ENCODE results near the gene FAM131A. TPM values are rescaled to one million over a fixed set of nuclear protein-coding genes. Genes with fewer than 3 reads are reported as not detected.
A peak's percentile ranks its signal among the peaks of the same experiment; 100 is the strongest.

Gene FAM131A
- total RNA-seq, 1 experiment from 2014 or later, result 12.9 TPM

DNA sequence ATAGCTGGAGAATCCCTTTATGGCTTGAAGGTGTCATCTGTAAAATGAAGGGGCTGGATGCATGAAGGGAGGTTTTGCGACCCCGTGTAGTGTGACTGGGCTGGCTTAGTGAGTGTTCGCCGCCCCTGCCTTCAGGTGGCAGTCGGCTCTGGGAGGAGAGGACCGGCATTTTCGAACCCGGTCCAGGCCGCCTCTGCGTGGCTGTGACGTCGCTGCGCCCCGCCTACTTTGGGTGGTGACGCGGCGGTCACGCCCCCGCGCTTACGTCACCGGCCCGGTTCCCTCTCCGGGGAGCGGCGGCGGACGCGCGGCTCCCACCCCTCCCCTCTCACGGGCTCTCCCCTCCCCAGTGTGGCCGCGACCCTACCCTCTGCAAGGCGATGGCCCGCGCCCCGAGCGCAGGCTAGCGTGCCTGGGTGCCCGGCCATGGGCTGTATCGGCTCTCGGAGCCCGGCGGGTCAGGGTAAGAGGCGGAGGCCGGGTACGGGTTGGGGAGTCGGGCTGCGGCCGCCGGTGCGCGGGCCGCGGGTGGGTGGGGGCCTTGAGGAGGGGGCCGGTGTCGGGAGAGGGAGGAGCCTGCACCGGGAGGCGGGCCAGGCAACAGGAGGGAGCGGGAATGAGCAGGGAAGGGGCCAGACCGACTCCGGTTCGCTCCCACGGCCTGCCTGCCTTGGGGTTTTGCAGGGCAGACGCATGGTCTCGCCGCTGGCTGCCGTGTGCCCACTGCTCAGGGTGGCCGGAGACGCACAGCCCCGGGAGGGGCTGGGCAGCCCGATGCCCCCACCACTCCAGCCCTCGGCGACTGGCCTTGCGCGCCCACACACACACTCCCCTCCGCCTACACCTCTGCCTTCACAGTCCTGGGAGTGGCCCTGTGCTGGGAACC, 1.5 kb upstream of the FAM131A start:
- TSS peak; percentile 2 for BruUV-seq (replicated peaks)
- peaks cover 53% of the 10 kb centered on the region for H3K4me1 Mint-ChIP-seq (ENCODE audit: insufficient read depth, unreplicated experiment)
- intact Hi-C loops (cut with micrococcal nuclease), result loop anchor here (2.0 kb wide), 1 partner anchor 15 kb away; no protein-coding TSS in a partner anchor
- POLR2A ChIA-PET, result interaction anchor here (0.6 to 2.0 kb wide), 7 partner anchors 10 to 430 kb away, joined by 3 to 8 read pairs (median 4); partner anchors contain the start of genes CLCN2 and POLR2H
- peaks cover 54% of the 10 kb centered on the region for H3K36me3 Mint-ChIP-seq (ENCODE audit: insufficient read depth, unreplicated experiment)
- H3K27ac Mint-ChIP-seq (ENCODE audit: low read depth, unreplicated experiment), result peak overlapping the region; percentile 89
- peak; percentile 75 for DNase-seq (ENCODE audit: unreplicated experiment)
- CTCF ChIA-PET, result interaction anchor here (0.6 to 1.4 kb wide), 2 partner anchors 26 to 93 kb away, joined by 3 to 5 read pairs; partner anchors contain the start of genes CLCN2 and POLR2H
- H3K9me3 Mint-ChIP-seq (ENCODE audit: unreplicated experiment), result no peaks in the 10 kb centered on the region
- H3K27me3 Mint-ChIP-seq (ENCODE audit: insufficient read depth, unreplicated experiment), result no peaks in the 10 kb centered on the region
- TF ChIP-seq, protein P1, sequence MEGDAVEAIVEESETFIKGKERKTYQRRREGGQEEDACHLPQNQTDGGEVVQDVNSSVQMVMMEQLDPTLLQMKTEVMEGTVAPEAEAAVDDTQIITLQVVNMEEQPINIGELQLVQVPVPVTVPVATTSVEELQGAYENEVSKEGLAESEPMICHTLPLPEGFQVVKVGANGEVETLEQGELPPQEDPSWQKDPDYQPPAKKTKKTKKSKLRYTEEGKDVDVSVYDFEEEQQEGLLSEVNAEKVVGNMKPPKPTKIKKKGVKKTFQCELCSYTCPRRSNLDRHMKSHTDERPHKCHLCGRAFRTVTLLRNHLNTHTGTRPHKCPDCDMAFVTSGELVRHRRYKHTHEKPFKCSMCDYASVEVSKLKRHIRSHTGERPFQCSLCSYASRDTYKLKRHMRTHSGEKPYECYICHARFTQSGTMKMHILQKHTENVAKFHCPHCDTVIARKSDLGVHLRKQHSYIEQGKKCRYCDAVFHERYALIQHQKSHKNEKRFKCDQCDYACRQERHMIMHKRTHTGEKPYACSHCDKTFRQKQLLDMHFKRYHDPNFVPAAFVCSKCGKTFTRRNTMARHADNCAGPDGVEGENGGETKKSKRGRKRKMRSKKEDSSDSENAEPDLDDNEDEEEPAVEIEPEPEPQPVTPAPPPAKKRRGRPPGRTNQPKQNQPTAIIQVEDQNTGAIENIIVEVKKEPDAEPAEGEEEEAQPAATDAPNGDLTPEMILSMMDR (IDR thresholded peaks at IDR 0.05; ENCODE audit: unreplicated experiment), result no peak
- peak overlapping the region; percentile 84 for H3K4me3 Mint-ChIP-seq (ENCODE audit: unreplicated experiment)

DNA sequence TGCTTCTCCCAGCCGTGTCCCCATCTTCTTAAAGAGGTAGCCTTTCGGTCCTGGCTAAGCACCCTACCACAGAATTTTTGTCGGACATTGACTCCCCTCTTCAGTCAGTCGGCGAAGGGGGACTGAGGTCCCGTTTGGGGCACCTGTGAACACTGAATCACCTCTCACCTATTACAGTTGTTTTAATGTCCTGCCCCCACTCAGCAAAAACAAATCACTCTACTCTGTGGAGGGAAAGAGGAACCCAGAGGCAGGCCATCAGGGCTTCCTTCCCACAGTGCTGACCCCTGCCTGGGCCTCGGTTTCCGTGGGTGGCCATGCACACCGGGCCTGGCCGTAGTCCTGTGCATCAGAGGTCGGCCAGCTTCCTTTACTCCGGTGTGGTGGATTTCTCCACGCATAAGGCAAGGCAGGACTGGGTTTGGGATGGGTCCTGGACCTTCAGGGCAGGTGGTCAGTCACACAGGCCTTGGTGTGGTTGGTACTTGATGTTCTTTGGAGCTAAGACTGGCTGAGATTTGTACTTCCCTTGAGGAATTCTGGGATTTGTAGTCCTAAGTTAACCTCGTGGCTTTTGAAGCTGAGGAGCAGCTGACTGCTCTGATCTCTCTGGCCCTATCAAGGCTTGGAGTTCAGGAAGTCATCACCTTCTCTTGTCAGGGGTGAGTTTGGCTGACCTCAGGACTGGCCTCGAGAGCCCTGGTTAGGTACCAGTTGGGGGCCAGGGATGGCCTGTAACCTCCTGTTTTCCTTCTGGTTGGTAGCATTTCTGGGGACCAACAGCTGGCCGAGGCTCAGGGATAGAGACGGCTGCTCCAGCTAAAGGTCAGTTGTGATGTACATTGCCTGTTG, 627 bp upstream of the FAM131A start:
- Mint-ChIP-seq H3K27ac (ENCODE audit: low read depth, unreplicated experiment) (peak overlapping the region; percentile 89), H3K4me1 (ENCODE audit: insufficient read depth, unreplicated experiment) (peaks cover 48% of the 10 kb centered on the region), H3K9me3 (ENCODE audit: unreplicated experiment) (no peaks in the 10 kb centered on the region), H3K36me3 (ENCODE audit: insufficient read depth, unreplicated experiment) (peaks cover 45% of the 10 kb centered on the region), H3K4me3 (ENCODE audit: unreplicated experiment) (peak overlapping the region; percentile 84), H3K27me3 (ENCODE audit: insufficient read depth, unreplicated experiment) (no peaks in the 10 kb centered on the region)
- ChIA-PET POLR2A (interaction anchor here (0.7 to 2.0 kb wide), 7 partner anchors 9 to 35 kb away, joined by 3 to 8 read pairs (median 3); no protein-coding TSS in a partner anchor), CTCF (interaction anchor here (1.2 to 1.4 kb wide), 2 partner anchors 17 to 25 kb away, joined by 3 to 5 read pairs; partner anchors contain the start of genes CLCN2 and POLR2H)
- TF ChIP-seq, protein P1 (IDR thresholded peaks at IDR 0.05; ENCODE audit: unreplicated experiment), result no peak
- BruUV-seq (replicated peaks), result no TSS peak
- peak; percentile 41 for DNase-seq (ENCODE audit: unreplicated experiment)
- intact Hi-C loops (cut with micrococcal nuclease), result no loop called here

DNA sequence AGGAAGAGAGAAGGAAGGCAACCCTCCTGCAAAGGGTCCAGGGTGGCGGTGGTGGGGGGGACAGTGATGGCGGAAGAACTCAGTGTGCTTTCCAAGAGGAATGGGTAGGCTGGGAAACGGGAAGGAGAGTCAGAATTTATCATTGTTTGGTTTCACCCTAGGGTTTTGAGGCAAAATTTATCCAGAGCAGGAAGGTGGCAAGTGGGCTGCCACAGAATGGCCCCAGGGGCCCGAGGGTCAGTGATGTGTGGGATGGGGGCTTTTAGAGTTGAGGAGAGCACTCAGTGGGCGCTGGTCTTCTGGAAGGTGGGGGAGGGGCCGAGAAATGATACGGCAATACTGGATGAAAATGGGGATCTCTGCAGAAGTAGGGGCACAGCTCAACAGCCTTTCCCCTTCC, 581 bp downstream of the FAM131A start:
- TF ChIP-seq, protein P1 (IDR thresholded peaks at IDR 0.05; ENCODE audit: unreplicated experiment), result no peak
- no peak for DNase-seq (ENCODE audit: unreplicated experiment)
- intact Hi-C loops (cut with micrococcal nuclease), result no loop called here
- peaks cover 38% of the 10 kb centered on the region for H3K4me1 Mint-ChIP-seq (ENCODE audit: insufficient read depth, unreplicated experiment)
- ChIA-PET CTCF (interaction anchor here (2.0 kb wide), 1 partner anchor 17 kb away, joined by 8 read pairs; no protein-coding TSS in a partner anchor), POLR2A (interaction anchor here (1.1 to 2.0 kb wide), 5 partner anchors 11 to 34 kb away, joined by 3 to 8 read pairs (median 3); no protein-coding TSS in a partner anchor)
- H3K4me3 Mint-ChIP-seq (ENCODE audit: unreplicated experiment), result no peak overlapping the region
- no peaks in the 10 kb centered on the region for H3K27me3 Mint-ChIP-seq (ENCODE audit: insufficient read depth, unreplicated experiment)
- no peaks in the 10 kb centered on the region for H3K9me3 Mint-ChIP-seq (ENCODE audit: unreplicated experiment)
- H3K27ac Mint-ChIP-seq (ENCODE audit: low read depth, unreplicated experiment), result no peak overlapping the region
- H3K36me3 Mint-ChIP-seq (ENCODE audit: insufficient read depth, unreplicated experiment), result peaks cover 33% of the 10 kb centered on the region
- BruUV-seq (replicated peaks), result no TSS peak

All from MCF 10A (cell line).